ENCODE results near the gene CERKL.

The CERKL gene

GRCh38 chr2:181682795-181683517 lies 26.1 kb upstream of the CERKL start:
- in situ Hi-C loops (cut with HindIII; ENCODE audit: low pct_unique_long_range_greater_than_20kb, low sequenced_read_pairs), result no loop called here
- no peak for TF ChIP-seq JUND (IDR thresholded peaks at IDR 0.05; ENCODE audit: low read depth)
- DNase-seq (ENCODE audit: low read depth in 1 of 2, low spot score in 1 of 2), result no peak

- no peak for DNase-seq (ENCODE audit: low read depth in 1 of 2, low spot score in 1 of 2)
- in situ Hi-C loops (cut with HindIII; ENCODE audit: low pct_unique_long_range_greater_than_20kb, low sequenced_read_pairs), result no loop called here
- no peak for TF ChIP-seq JUND (IDR thresholded peaks at IDR 0.05; ENCODE audit: low read depth)
Measured at GRCh38 chr2:181682026-181682789, 25.3 kb upstream of the CERKL start.

GRCh38 chr2:181680937-181681811 lies 24.3 kb upstream of the CERKL start:
- no peak for TF ChIP-seq JUND (IDR thresholded peaks at IDR 0.05; ENCODE audit: low read depth)
- DNase-seq (ENCODE audit: low read depth in 1 of 2, low spot score in 1 of 2), result no peak
- in situ Hi-C loops (cut with HindIII; ENCODE audit: low pct_unique_long_range_greater_than_20kb, low sequenced_read_pairs), result no loop called here

GRCh38 chr2:181680055-181680936 lies 23.4 kb upstream of the CERKL start, which contains the start of gene NEUROD1:
Gene NEUROD1, minus strand, starts transcription at chr2:181680517. Its CDS starts 1,657 bp downstream, at chr2:181678860.
- in situ Hi-C loops (cut with HindIII; ENCODE audit: low pct_unique_long_range_greater_than_20kb, low sequenced_read_pairs), result no loop called here
- TF ChIP-seq JUND (IDR thresholded peaks at IDR 0.05; ENCODE audit: low read depth), result no peak
- DNase-seq (ENCODE audit: low read depth in 1 of 2, low spot score in 1 of 2), result no peak

GRCh38 chr2:181679544-181679979 lies 22.7 kb upstream of the CERKL start:
- TF ChIP-seq JUND (IDR thresholded peaks at IDR 0.05; ENCODE audit: low read depth), result no peak
- DNase-seq (ENCODE audit: low read depth in 1 of 2, low spot score in 1 of 2), result no peak
- in situ Hi-C loops (cut with HindIII; ENCODE audit: low pct_unique_long_range_greater_than_20kb, low sequenced_read_pairs), result no loop called here

- in situ Hi-C loops (cut with HindIII; ENCODE audit: low pct_unique_long_range_greater_than_20kb, low sequenced_read_pairs), result no loop called here
- no peak for TF ChIP-seq JUND (IDR thresholded peaks at IDR 0.05; ENCODE audit: low read depth)
- no peak for DNase-seq (ENCODE audit: low read depth in 1 of 2, low spot score in 1 of 2)
Measured at GRCh38 chr2:181678861-181679543, 22.1 kb upstream of the CERKL start.

- TF ChIP-seq JUND (IDR thresholded peaks at IDR 0.05; ENCODE audit: low read depth), result no peak
- in situ Hi-C loops (cut with HindIII; ENCODE audit: low pct_unique_long_range_greater_than_20kb, low sequenced_read_pairs), result no loop called here
- DNase-seq (ENCODE audit: low read depth in 1 of 2, low spot score in 1 of 2), result peak in 1 of 2 experiments; percentile 18
Measured at GRCh38 chr2:181677912-181678586, 21.1 kb upstream of the CERKL start.

GRCh38 chr2:181675254-181675653 lies 18.3 kb upstream of the CERKL start:
- TF ChIP-seq JUND (IDR thresholded peaks at IDR 0.05; ENCODE audit: low read depth), result no peak
- DNase-seq (ENCODE audit: low read depth in 1 of 2, low spot score in 1 of 2), result no peak
- in situ Hi-C loops (cut with HindIII; ENCODE audit: low pct_unique_long_range_greater_than_20kb, low sequenced_read_pairs), result no loop called here

GRCh38 chr2:181674461-181674860 lies 17.6 kb upstream of the CERKL start:
- no peak for DNase-seq (ENCODE audit: low read depth in 1 of 2, low spot score in 1 of 2)
- no peak for TF ChIP-seq JUND (IDR thresholded peaks at IDR 0.05; ENCODE audit: low read depth)
- in situ Hi-C loops (cut with HindIII; ENCODE audit: low pct_unique_long_range_greater_than_20kb, low sequenced_read_pairs), result no loop called here

- in situ Hi-C loops (cut with HindIII; ENCODE audit: low pct_unique_long_range_greater_than_20kb, low sequenced_read_pairs), result no loop called here
- TF ChIP-seq JUND (IDR thresholded peaks at IDR 0.05; ENCODE audit: low read depth), result no peak
- no peak for DNase-seq (ENCODE audit: low read depth in 1 of 2, low spot score in 1 of 2)
Measured at GRCh38 chr2:181673173-181673572, 16.3 kb upstream of the CERKL start.

All from T47D (cell line).